Measurements from ENCODE around the gene NCOA5.
A peak's percentile ranks its signal among the peaks of the same experiment; 100 is the strongest.

The NCOA5 gene

DNA sequence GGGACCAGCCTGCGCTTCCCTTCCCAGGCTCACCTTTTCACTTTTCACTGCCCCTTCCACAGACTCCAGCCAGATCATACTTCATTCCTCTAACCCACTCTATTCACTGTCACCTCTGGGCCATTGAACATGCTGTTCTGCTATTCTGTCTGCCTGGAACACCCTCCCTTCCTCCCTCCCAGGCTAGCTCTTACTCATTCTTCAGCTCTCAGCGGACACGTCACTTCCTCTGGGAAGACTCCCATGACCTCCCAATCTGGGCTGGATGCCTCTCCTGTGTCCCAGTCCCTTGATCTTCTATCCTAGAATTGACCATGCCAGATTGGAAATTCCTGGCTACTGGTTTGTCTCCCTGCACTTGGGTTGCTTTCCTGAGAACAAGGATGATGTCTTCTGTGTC is 55.7 kb downstream of the NCOA5 start:
- no peak for DNase-seq

DNA sequence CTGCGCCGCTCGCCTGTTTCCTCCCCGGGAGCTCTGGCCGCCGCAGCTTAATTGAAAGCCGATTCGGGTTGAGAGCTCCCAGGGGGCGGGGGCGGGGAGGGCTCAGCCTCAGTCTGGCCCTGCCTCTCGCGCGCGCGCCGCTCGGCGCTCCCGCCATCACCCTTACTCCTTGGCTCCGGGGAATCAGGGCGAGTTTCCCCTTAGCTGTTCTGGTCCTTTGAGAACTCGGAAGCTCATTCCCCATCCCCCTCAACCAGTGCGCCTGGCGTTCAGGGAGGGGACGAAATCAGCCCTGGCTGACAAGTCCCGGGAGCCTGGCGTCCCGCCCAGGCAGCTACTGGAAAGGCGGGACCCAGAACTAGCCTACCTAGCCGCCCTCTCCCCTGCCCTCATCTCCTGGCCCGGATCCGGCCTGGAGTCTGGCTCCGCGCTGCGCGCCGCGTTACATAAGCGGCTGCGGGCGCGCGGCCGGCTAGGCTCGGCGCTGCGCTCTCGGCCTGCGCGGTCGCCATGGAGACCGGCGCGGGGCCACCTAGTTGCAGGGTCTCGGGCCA is 58.0 kb downstream of the NCOA5 start:
- peak; percentile 61 for DNase-seq

DNA sequence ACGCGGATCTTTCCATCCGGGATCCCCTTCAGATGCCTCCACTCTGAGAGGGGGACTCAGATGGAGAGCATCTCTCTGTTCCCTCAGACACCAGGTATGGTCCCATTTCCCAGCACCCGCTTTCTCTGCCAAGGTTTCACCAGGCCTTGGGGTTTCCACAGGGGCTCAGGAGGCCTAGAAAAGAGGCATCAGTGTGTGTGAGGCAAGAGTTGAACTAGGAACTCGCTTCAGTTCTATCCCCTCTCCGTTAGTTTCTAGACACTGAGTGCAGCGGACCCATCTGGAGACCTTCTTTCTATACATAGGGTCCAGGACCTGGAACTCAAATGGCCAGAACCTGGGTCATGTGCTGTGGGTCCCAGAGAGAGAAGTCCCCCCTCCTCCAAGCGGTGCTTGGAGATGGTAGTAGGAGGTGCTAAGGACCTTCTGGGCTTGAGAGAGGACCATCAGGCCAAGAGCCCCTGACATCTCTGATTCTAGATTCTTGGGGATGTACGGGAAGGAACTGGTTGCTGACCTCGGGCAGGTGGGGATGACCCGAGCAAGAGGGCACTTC is 58.7 kb downstream of the NCOA5 start:
- no peak for DNase-seq

DNA sequence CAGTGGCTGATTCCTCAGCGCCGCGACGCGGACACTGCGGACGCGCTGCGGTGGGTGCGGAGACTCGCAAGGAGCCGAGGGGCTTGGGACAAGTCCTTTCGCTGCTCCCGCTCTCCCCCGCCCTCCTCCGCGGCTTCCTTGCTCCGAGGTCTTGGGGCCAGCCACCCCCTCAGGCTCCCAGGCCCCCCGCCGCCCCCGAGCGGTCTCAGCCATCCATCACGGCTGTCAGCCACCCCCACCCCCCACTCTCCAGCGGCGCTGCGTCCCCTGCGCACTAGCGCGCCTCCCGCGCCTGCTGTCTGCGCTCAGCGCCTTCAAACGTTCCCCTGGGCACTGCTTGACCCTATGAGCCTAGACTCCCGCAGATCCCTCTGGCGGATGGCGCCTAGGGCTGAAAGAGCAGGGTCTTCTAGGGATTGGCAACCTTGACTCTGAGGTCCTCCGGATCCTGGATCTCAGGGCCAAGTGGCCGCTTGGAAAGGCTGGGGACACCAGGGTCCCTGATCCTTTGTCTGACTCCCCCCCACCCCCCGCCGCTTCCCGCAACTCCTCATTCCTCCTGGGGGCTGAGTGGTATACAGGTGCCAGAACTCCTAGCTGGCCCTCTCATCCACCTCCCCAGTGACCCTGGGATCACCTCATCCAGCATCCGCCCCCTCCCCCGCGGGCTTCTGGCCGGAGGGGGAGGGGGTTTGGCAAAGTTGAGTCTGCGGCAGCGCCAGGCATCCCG is 59.3 kb downstream of the NCOA5 start:
- no peak for DNase-seq

DNA sequence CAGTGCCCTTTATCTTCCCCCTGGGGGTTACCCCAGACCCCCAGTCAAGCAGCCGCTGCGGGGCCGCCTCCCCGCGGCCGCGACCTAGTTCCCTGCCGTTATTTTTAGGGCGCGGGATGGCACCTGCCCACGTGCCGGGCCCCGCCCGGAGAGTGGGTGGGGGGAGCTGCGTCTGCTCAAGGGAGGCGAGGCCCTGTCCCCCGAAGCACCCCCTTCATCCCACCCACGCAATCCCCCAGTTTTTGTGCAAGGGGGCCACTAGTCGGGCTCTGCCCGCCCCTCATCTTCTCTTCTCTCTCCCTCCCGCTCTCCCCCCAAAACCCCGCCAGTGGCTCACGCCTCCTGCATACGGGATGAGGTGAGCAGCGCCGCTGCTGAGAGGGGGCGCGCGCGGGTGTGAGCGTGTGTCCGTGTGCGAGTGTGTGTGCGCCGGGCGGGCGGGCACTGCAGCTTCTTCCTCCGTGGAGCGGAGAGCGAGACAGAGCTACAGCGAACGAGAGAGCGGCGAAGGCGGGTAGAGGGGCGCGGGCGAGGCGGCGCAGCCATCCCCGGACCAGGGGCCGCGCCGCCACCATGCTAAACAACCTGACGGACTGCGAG is 60.9 kb downstream of the NCOA5 start, which contains the start of gene SLC12A5:
Gene SLC12A5, plus strand, starts transcription at position 444 of the 600 bp plus-strand sequence. Its CDS starts 130 bp downstream, at position 574.
- no peak for DNase-seq

DNA sequence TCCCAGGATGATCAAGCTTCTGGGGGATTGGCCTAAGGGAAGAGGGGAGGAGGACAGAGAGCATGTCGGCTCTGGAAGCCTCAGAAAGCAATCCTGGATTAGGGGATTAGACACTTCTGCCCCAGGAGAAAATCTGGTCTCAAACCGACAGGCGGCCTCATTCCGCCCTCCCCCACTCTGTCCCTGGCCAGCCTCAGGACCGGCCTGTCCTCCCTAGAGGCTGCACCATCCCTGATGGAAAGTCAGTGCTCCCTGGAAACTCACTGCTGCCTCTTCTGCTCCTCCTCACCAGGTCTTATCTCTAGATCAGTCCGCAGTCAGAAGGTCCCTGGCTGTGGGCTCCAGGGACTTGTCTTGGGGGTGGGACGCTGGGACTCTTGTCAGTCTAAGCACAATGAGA is 61.7 kb downstream of the NCOA5 start:
- DNase-seq, result no peak

DNA sequence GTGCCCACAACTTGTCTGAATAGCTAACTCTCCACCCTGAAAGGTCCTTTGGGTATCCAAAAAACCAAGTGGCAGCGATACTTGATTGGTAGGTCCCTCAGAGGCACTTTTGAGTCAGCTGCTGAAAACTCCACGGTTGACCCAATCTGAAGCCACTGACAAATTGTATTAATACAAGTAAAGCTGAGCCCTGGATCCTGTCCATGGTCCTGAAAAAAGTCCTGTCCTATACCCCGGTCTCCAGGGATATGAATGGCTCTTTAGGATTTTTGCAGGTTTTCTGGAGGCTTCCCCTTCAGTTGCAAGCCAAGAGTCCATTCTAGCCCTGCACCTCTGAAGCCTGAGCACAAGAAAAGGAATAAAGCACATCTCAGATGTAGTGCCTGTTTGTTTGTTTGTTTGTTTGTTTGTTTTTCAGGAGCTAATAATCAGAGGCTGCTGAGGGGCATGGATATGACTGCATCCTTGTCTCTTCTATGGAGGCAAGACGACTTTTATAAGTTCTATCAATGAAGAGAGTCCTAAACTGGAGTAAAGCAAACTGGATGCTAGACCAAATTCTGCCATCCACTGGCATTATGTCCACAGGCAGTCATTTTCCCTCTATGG is 62.4 kb downstream of the NCOA5 start:
- no peak for DNase-seq

DNA sequence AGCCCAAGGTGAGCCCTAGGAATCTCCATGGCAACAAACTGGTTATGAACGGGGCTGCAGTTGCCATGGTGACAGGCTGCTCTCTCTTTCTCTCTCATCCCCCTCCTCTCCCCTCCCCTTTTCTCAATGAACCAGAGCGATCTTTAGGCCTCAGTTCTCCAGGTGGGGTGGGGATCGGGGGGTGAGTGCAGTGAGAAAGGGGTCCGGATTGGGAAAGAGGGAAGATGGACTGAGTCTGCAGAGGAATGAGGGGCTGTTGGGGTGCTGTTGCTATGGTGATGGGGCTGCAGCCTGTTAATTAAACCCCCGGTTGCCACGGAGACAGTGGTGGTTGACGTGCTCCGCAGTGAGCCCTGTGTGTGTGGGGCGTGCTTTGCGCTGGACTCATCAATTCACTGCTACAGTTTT is 64.4 kb downstream of the NCOA5 start:
- no peak for DNase-seq

DNA sequence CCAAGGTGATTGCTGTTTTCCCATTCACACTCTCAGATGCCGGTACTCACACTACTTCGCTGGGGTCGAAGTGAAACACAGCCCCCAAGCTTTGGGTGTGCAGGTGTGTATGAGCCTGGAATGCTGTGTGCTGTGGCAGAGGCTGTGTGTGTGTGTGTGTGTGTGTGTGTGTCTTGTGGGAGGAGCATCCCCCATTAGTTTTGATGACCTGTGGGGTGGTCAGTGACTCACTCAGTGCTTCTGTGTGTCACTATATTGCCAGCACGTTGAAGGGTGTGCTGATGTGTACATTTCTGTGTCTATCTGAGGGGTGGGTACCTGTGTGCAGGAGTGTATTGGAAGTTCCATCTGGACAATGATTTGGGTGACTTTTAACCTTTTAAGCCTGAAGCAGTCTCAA is 65.8 kb downstream of the NCOA5 start:
- DNase-seq, result no peak

DNA sequence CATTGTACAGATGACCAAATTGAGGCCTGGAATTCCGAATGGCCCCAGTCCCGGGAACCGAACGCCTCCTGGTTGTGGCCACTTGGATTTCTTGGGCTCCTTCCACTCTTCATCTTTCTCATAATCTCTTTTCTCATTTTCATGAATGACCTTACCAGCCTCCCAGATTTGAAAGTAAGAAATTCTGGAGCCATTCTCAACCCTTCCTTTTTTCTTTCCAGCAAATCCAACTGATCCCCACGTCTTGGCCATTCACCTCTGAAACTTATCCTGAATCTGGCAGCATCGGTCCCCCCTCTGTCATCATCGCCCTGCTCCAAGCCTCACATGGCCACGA is 66.6 kb downstream of the NCOA5 start:
- no peak for DNase-seq

DNA sequence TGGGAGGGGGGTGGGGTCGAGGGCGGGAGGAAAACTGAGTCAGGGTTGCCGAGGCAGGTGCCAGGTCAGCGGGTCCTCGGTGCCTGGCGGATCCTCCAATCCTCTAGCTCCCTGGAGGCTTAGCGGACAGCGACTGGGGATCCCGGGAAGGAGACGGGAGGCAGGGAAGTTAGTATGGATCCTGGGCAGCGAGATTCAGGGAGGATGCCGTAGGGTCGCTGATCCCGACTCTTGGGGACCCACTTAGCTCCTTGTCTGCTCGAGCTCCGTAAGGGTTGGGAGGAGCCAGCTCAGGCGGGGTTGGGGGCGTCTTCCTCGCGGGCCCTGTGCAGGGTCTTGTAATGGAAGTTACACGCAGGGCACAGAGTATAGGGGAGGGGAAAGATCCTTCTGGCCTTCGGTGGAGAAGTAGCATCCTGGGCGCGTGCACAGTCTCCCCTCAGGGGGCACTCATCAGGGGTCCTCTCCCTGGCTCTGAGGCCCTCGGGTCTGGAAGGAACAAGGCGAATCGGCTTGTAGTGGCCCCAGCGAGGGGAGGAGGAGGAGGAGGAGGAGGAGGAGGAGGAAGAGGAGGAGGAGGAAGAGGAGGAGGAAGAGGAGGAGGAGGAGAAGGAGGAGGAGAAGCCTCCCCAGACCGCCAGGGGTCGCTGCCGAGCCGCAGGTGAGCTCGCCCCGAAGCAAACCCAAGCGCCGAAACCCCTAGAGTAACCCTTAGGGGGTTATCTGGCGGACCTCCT is 67.2 kb downstream of the NCOA5 start:
- peak; percentile 14 for DNase-seq

DNA sequence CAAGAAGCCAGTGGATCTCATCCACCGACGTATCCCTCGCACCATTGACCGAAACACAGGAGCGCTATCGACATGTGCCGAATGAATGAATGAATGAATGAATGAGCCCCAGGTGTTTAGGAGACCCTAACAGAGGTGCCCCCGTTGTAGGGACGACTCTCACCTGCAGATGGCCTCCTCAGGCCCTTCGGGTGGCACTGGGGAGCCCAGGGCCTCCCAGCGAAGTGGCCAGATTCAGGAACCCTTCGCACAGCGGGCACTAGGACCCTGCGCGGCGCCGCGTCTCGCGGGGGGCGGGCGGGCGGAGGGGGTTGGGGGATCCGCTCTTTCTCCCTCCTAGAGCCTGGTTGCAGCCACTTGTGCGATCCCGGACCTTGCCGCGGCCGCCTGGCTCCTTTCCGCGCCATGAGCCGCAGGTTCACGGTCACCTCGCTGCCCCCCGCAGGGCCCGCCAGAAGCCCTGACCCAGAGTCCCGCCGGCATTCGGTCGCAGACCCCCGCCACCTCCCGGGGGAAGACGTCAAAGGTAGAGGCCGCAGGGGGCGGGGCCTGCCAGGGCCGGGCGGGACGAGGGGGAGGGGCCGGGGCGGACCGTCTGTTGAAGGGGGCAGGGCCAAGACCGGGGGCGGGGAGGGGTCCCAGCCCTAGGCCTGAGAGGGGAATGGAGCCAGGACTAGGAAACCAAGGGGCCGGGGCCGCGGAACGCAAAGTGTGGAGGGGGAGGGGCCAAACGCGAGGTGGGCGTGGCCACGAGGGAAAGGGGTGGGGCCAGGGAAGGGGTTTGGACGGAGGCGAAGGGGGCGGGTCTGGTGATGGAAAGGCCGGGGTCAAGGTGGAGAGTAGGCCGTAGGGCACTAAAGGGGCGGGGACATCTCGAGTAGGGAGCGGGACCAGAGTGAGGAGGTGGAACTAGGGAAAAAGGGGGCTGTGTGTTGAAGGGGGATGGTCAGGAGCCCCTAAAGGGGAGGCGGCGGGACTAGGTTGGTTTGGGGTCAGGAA is 68.1 kb downstream of the NCOA5 start:
- peak; percentile 47 for DNase-seq

DNA sequence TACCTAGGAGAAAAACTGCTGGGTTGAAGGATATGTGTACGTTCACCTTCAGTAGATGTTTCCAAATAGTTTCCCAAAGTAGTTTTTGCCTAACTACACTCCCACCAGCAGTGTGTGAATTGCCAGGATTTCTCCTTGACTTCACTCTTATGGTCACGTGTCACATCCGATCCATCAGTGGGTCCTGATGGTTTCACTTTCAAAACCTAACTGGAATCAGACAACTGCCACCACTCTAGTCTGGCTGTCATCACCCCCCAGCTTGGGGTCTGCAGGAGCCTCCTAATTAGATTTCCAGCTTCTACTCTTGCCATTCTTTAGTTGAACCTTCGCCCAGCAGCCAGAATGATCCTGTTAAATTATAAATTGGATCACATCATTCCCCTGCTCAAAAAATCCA is 69.2 kb downstream of the NCOA5 start:
- no peak for DNase-seq

DNA sequence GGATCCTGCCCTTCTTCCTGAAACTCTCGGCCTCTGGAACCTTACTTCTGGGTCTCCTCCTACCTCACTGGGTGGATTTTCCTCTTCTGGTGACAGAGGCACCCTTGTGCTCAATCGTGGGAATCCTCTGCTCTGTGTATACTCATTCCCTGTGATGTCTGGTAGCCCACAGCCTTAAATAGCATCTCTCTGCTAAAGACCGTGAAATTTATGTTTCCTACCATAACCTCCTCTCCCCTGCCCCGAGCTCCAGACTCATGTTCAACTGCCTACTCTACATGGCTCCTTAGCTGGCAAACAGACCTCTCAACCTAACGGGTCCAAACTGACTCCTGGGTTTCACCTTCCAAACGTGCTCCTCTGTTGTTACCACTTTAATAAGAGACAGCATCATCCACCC is 71.2 kb downstream of the NCOA5 start:
- no peak for DNase-seq

DNA sequence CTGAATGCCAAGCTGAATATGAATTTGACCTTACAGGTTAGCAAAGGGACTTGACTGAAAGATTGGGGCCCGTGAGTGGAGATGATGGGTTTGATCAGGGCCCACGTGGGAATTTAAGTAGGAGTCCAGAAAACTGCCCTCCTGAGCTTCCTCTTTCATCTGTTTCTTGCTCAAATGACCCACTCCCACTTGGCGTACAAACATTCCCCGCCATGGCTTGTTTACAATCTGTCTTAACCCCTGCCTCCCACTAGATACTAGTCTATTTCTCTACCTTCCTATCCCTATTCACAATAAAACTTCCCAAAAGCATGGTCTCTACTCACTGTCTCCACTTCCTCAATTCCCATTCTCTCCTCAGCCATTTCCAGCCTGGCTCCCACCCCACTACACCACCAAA is 71.7 kb downstream of the NCOA5 start:
- DNase-seq, result no peak

DNA sequence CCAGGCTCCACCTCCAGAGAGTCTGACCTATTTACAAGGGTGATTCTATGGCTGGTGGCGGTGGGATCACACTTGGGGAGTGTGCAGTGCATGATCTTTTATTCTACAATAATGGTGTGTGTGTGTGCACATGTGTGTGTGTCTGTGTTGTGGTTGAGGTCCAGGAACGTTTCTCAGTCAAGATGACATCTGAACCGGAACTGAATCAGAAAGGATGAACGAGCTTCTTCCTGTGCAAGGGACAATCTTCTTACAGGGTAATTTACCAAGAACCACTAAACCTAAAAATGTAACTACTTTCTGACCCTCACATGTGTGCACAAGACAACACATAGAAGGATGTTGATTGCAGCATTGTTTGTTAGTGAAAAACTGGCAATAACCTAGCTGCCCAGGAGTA is 72.5 kb downstream of the NCOA5 start:
- DNase-seq, result no peak

DNA sequence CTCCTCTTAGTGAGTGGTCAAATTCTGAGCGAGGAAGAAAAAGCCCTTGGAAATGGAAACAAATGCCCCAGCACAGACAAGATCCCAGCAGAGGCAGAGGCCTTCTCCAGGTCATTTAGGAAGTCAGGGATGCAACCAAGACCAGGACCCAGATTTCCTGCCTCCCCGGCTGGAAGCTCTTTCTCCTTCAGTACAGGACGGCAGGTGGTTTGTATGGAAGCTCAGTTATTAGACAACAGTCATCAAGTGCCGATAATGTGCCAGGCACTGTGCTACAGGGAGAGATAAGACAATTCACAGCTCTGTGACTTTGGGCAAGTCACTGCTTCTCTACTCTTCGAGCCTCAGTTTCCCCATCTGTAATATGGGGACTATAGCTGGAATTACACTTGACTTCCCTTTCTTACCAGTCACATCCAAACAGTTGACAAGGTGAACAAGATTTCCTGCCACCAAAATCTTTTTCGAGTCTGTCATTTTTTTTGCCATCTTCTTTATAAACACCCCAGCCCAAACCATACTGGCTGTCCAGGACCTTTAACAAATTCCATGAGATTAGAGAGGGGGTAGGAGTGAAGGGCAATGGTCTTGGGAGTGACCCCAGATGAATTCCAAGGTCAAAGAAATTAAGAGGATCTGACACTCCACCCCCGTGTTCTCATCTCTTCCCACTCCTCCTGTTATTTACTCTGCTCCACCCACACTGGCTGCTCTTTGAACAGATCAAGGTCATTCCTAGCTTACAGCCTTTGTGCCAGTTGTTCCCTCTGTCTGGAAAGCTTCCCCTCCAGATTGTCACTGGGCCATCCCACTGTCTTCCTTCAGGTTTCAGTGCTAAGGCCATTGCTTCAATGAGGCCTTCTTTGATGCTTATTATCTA is 75.0 kb downstream of the NCOA5 start:
- no peak for DNase-seq

DNA sequence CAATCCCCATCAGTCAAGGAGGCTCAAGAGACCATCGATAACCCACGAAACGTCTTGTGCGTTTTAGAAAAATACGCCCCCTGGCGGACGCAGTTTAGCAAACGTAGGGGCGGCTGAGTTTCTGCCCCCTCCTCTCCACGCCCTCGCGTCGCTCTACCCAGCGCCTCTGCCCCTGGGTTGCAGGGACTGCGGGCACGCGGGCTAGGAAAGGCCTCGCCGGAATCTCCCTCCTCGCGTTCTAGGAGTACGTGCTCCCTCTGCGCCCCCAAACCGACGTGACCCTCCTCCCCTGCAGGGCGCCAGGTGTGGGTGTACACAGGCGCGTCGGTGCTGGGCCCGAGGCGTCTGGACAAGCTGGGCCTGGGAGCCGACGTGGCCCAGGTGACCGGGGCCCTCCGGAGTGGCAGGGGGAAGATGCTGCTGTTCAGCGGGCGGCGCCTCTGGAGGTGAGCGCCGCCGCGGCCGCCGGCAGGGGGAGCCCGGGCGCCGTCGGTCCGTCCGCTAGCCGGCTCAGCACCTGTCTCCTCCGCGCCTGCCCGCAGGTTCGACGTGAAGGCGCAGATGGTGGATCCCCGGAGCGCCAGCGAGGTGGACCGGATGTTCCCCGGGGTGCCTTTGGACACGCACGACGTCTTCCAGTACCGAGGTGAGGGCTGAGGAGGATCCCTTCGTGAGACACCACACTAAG is 75.8 kb downstream of the NCOA5 start:
- peak; percentile 51 for DNase-seq

DNA sequence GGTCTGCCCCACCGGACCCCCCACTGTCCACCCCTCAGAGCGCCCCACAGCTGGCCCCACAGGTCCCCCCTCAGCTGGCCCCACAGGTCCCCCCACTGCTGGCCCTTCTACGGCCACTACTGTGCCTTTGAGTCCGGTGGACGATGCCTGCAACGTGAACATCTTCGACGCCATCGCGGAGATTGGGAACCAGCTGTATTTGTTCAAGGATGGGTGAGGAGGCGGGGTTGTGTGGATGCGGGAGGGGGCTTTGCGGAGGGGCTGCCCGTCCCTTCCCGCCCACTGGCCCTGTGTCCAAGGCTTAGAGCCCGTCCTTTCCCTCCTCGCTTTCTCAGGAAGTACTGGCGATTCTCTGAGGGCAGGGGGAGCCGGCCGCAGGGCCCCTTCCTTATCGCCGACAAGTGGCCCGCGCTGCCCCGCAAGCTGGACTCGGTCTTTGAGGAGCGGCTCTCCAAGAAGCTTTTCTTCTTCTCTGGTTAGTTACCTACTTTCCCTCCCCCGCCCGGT is 76.4 kb downstream of the NCOA5 start:
- no peak for DNase-seq

DNA sequence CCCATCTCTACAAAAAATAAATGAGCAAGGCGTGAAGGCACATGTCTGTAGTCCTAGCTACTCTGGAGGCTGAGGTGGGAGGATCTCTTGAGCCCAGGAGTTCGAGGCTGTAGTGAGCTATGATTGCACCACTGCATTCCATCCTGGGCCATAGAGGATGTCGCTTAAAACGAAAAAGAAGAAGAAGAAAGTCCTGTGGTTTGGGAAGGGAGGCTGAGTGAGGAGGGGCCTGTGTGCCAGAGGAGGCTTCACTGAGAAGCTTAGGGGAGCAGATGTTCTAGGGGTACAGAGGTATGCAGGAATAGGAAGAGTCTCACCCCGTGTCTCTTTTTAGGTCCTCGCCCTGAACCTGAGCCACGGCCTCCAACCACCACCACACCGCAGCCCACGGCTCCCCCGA is 76.8 kb downstream of the NCOA5 start:
- DNase-seq, result no peak
